ENCODE data around the gene GNAQ.

Gene GNAQ

GRCh38 chr9:77710965-77711648 lies 320.5 kb downstream of the GNAQ start:
- TF ChIP-seq TAF1 (IDR thresholded peaks at IDR 0.05; ENCODE audit: borderline replicate concordance, insufficient read depth, low read length) (no peak), POLR2AphosphoS5 (IDR thresholded peaks at IDR 0.05; ENCODE audit: low read depth, low read length) (no peak)

DNA sequence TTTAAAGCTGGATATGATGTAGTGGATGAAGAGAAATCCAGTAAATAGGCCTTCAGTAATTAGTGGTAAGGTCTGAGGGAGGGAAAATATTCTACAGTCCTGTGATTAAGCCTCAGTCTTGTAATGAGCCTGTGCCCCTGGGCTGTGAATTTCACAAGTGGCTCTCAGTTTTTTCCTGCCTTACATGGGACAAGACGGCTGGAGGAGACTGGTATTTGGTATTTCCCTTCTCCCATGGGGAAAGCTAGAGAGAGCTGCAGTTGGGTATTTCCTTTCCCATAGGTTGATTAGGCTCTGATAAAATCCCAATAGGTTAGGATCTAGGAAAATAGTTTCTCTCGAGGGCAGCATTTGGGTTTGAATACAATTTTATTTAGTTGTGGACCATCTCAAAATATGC lies 321.3 kb downstream of the GNAQ start:
- TF ChIP-seq TAF1 (IDR thresholded peaks at IDR 0.05; ENCODE audit: borderline replicate concordance, insufficient read depth, low read length) (no peak), POLR2AphosphoS5 (IDR thresholded peaks at IDR 0.05; ENCODE audit: low read depth, low read length) (no peak), FOXP2 (optimal IDR thresholded peaks at IDR 0.05; ENCODE audit: borderline replicate concordance, extremely low read depth, extremely low read length, insufficient read depth) (no peak), SIN3A (IDR thresholded peaks at IDR 0.05; ENCODE audit: borderline replicate concordance, insufficient read depth, low read length) (no peak)
- TF ChIP-seq, protein P1, sequence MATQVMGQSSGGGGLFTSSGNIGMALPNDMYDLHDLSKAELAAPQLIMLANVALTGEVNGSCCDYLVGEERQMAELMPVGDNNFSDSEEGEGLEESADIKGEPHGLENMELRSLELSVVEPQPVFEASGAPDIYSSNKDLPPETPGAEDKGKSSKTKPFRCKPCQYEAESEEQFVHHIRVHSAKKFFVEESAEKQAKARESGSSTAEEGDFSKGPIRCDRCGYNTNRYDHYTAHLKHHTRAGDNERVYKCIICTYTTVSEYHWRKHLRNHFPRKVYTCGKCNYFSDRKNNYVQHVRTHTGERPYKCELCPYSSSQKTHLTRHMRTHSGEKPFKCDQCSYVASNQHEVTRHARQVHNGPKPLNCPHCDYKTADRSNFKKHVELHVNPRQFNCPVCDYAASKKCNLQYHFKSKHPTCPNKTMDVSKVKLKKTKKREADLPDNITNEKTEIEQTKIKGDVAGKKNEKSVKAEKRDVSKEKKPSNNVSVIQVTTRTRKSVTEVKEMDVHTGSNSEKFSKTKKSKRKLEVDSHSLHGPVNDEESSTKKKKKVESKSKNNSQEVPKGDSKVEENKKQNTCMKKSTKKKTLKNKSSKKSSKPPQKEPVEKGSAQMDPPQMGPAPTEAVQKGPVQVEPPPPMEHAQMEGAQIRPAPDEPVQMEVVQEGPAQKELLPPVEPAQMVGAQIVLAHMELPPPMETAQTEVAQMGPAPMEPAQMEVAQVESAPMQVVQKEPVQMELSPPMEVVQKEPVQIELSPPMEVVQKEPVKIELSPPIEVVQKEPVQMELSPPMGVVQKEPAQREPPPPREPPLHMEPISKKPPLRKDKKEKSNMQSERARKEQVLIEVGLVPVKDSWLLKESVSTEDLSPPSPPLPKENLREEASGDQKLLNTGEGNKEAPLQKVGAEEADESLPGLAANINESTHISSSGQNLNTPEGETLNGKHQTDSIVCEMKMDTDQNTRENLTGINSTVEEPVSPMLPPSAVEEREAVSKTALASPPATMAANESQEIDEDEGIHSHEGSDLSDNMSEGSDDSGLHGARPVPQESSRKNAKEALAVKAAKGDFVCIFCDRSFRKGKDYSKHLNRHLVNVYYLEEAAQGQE (IDR thresholded peaks at IDR 0.05; ENCODE audit: insufficient read depth in 1 of 2, low read depth in 2 of 2, low read length in 2 of 2) = no peak

GRCh38 chr9:77708064-77708815 lies 323.4 kb downstream of the GNAQ start:
- TF ChIP-seq, protein P1 (IDR thresholded peaks at IDR 0.05; ENCODE audit: insufficient read depth in 1 of 2, low read depth in 2 of 2, low read length in 2 of 2) = no peak
- no peak for TF ChIP-seq FOXP2 (optimal IDR thresholded peaks at IDR 0.05; ENCODE audit: borderline replicate concordance, extremely low read depth, extremely low read length, insufficient read depth)
- TF ChIP-seq POLR2AphosphoS5 (IDR thresholded peaks at IDR 0.05; ENCODE audit: low read depth, low read length) = no peak
- TF ChIP-seq TAF1 (IDR thresholded peaks at IDR 0.05; ENCODE audit: borderline replicate concordance, insufficient read depth, low read length) = no peak
- no peak for TF ChIP-seq SIN3A (IDR thresholded peaks at IDR 0.05; ENCODE audit: borderline replicate concordance, insufficient read depth, low read length)

DNA sequence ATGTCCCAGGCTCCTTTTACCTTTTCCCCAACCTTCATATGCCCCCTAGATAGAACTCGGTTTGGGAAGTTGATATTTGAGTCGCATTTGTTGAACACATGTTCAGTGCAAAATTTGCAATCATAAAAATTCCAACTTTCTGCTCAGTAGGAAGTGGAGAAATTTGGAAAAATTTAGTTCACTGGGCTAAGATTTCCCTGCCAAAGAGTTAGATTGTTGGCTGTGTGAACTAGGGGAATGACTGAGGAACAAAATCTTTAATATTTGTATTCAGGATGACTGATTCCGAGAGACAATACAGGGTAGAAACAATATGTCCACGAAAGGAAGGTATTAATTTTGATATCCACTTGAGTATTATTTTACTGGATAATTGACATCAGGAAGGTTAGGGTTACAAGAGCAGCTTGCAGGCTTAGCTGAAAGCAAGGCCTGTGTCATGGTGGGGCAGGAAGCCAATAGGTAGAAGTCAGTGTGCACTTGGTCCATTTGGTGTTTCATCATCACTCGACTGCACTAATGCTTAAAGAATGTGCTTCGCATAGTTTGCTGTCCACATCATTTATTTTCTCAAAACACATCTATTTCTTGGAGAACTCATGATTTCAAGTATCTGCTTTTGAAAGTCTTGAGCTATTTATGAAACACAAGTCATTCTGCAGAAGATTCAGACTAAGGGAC lies 324.1 kb downstream of the GNAQ start:
- no peak for TF ChIP-seq SIN3A (IDR thresholded peaks at IDR 0.05; ENCODE audit: borderline replicate concordance, insufficient read depth, low read length)
- TF ChIP-seq TAF1 (IDR thresholded peaks at IDR 0.05; ENCODE audit: borderline replicate concordance, insufficient read depth, low read length) = no peak
- TF ChIP-seq, protein P1 (IDR thresholded peaks at IDR 0.05; ENCODE audit: insufficient read depth in 1 of 2, low read depth in 2 of 2, low read length in 2 of 2) = no peak
- TF ChIP-seq POLR2AphosphoS5 (IDR thresholded peaks at IDR 0.05; ENCODE audit: low read depth, low read length) = no peak
- TF ChIP-seq FOXP2 (optimal IDR thresholded peaks at IDR 0.05; ENCODE audit: borderline replicate concordance, extremely low read depth, extremely low read length, insufficient read depth) = no peak

DNA sequence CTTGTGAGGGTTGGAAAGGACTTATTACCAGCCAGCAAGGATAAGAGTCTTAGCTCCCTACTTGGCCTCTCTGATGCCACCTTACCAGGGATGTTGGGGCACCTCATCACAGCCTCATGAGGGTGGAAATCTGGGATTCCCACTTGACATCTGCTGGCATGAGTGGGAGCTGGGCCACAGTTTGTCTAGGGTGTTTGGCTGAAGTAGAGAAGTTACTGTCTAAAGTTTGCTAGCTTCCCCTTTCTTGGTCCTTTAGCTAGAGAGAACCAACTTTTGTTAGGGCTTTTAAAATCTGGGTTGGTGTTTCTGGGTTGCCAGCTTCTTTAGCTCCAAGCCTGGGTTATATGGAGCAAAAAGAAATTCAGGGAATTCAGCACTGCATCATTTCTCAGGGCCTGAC lies 326.0 kb downstream of the GNAQ start:
- TF ChIP-seq, protein P1 (IDR thresholded peaks at IDR 0.05; ENCODE audit: insufficient read depth in 1 of 2, low read depth in 2 of 2, low read length in 2 of 2) = no peak
- no peak for TF ChIP-seq SIN3A (IDR thresholded peaks at IDR 0.05; ENCODE audit: borderline replicate concordance, insufficient read depth, low read length)
- no peak for TF ChIP-seq FOXP2 (optimal IDR thresholded peaks at IDR 0.05; ENCODE audit: borderline replicate concordance, extremely low read depth, extremely low read length, insufficient read depth)
- TF ChIP-seq POLR2AphosphoS5 (IDR thresholded peaks at IDR 0.05; ENCODE audit: low read depth, low read length) = no peak
- no peak for TF ChIP-seq TAF1 (IDR thresholded peaks at IDR 0.05; ENCODE audit: borderline replicate concordance, insufficient read depth, low read length)

Measured in PFSK-1 (cell line).